Activated CD4-positive, alpha-beta T cell treated with anti-CD3 and anti-CD28 coated beads, Interleukin-2, amount 50 U/mL, for 48 hours (primary cell): ENCODE results near the gene MTFR1L.
A peak's percentile ranks its signal among the peaks of the same experiment; 100 is the strongest.

Experiments used
- DNase-seq, 2 experiments: peaks; one replicate each; pipeline ENCODE4 v3.0.0-alpha.2; 2020

The MTFR1L gene

DNA sequence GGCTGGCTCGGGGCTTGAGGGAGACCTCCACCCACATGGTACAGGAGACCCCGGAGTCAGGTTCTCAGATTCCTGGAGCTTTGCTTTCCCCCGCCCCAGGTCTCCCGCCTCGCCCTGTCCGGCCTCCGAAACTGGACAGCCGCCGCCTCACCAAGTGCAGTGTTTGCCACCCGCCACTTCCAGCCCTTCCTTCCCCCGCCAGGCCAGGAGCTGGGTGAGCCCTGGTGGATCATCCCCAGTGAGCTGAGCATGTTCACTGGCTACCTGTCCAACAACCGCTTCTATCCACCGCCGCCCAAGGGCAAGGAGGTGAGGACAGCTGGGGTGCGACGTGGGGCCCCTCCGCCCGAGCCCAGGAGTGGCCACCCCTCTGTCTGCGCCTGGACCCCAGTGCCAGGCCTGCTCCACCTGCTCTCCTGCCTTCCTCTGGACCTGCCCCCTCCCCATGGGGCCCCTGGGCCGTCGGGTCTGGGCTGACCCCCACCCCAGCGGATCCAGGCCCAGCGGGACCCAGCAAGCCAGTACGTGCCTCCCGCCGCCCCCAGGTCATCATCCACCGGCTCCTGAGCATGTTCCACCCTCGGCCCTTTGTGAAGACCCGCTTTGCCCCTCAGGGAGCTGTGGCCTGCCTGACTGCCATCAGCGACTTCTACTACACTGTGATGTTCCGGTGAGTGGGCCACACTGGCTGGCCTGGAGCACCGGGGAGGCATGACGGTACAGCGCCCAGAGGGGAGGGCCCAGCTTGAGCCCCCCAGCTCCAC, 11.1 kb upstream of the MTFR1L start:
- DNase-seq, result no peak

DNA sequence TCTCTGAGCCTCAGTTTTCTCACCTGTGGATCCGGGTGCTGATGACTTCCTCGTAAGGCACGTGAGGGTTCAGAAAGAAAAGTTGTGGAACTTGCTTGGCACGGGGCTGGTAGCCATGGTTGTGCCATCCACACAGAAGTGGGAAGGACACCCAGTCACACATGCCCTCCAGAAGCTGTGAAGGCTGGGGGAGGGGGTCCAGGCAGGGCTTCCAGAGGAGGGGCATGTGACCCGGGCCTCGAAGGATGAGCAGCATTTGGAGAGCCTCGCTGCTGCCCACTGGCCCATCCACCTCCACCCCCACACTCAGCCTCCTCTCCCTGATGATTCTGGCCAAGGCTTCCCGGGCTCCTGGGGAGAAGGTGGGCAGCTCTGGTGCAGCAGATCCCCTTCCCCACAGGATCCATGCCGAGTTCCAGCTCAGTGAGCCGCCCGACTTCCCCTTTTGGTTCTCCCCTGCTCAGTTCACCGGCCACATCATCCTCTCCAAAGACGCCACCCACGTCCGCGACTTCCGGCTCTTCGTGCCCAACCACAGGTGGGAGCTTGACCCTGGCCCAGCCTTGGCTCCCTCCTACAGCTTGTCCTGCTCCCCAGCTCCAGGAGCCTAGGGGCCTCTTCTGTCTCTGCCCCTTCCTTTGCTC, 10.3 kb upstream of the MTFR1L start:
- DNase-seq, result no peak

DNA sequence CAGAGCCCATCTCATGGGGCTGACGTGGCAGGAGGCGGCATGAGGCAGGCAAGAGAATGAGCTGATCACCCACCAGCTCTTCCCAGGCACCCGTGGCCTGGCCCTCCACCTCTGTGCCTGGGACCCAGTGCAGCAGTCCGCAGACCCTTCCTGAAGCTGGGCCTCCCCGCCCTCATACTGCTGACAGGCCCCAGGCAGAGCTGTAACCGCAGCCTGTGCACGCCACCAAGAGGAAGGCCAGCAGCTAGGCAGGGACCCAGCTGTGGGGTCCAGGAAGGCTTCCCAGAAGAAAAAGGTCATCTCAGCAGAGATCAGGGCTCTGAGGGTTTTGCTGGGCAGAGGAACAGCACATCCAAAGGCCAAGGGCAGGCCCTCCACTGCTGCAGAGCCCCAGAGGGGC, 9.8 kb upstream of the MTFR1L start:
- DNase-seq, result no peak

DNA sequence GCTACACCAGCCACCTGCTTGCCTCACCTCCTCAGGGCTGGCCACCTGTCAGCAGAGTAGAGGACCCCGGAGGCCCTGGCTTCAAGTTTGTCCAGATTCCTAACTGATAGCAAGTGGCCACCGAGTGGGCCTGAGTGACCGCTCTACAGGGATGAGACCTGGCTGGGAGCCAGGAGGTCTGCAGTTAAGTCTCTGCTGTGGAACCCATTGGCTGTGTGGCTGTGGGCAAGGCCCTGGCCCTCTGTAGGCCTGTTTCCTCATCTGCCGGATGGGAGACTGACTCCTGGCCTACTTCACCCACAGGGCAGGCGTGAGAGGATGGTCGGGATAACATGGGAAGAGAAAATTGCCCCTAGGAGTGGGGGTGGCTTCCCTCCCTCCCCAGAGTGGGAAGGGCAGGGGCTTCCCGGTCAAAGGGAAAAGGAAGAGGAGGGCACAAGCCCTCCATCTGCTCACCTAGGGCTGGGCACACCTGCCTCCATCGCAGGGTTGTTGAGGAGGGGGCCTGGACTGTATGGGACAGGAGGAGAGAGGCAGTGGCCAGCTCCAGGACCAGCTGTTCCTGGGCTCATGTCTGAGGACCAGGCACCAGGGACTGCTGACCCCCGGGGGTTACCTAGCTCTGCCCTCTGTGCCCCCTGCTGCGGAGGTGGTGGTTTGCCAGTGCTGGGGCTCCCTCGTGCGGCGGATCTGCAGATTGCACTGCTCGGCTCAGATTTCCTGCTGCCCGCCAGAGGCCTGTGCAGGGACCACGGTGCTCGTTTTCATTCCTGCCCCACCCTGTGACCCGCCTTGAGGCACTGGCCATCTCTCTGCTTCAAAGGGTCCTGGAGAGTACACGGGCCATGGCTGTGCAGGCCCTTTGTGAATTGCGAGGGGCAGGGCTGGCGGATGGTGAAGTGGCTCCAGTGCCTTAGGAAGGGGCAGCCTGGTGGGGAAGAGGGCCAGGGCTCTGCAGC, 9.1 kb upstream of the MTFR1L start:
- DNase-seq, result peak; percentile 86 to 88

GRCh38 chr1:25811384-25812082, 8.2 kb upstream of the MTFR1L start:
- no peak for DNase-seq

GRCh38 chr1:25813071-25813733, 6.6 kb upstream of the MTFR1L start:
- no peak for DNase-seq

GRCh38 chr1:25813734-25814471, 5.9 kb upstream of the MTFR1L start:
- DNase-seq, result no peak

GRCh38 chr1:25814549-25815087, 5.1 kb upstream of the MTFR1L start:
- no peak for DNase-seq

GRCh38 chr1:25815208-25816111, 4.3 kb upstream of the MTFR1L start:
- no peak for DNase-seq

DNA sequence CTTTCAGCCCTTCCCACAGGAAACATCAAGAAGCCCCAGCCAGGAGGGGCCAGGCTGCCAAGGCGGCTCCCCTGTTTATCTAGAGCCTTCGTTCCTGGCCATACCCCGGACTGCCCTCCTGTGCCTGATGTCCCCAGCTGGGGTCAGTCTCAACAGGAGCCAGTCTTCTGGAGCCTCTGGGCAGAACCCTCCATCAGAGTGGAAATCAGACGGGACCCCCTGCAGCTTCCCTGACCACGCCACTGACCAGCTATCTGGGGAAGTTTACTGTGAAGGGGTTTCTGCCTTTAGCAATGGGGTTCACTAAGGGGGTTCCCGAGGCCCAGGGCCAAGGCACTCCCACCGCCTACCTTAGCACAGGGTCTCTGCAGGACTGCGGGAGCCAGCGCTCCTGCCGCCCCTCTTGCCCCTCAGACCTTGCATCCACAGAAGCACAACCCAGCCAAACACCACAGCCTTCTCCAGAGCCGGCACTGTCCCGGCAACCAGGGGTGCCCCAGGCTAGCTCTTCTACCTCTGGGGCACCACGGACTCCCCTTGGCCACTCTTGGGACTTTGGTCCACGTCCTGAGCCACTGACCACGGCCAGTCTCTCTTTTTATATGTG, 3.5 kb upstream of the MTFR1L start:
- no peak for DNase-seq

DNA sequence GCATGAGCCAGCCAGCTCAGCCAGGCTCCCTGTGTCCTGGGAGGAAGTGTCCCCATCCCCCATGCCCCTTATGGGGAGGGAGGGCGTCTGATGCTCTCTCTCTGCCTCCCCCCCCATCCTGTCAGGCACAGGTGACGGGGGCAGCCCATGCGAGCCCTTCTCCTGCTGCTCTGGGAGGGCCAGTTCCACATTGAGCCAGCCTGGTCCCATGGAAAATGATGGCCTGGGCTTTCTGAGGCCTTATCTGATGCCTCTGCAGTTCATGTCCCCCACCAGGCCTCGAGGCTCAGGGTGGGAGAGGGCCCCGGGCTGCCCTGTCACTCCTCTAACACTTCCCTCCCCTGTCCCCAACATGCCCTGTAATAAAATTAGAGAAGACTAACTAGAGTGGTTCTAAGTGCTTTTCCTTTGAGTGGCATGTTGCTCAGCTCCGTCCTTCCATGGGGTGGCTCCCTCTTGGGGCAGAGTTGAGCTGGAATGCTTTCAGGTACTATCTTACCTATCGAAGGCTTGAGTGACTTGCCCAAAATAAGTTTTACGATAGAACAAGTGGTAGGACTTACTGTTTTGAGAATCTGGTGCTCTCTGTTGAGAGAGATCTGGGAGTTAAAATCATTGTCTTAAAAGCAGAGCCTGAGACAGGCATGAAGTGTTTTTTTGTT, 1.8 kb upstream of the MTFR1L start:
- no peak for DNase-seq

DNA sequence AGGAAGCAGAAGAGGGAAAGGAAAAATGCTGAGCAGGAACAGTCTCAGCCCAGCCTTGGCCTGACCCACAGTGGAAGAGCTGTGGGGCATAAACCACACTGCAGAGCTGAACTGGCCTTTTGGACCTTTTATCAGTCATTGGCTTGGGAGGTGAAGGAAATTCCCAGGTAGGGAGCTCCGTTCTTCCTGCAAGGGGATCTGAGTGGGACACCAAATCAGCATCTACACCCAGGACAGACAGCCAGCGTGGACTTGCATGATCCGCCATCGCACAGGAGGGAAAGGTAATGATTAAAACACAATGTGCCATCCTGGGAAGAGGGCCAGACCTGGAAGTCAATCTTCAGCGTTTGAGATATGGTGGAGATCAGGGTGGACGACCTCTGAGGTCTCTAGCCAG, 1.2 kb upstream of the MTFR1L start:
- DNase-seq, result no peak

DNA sequence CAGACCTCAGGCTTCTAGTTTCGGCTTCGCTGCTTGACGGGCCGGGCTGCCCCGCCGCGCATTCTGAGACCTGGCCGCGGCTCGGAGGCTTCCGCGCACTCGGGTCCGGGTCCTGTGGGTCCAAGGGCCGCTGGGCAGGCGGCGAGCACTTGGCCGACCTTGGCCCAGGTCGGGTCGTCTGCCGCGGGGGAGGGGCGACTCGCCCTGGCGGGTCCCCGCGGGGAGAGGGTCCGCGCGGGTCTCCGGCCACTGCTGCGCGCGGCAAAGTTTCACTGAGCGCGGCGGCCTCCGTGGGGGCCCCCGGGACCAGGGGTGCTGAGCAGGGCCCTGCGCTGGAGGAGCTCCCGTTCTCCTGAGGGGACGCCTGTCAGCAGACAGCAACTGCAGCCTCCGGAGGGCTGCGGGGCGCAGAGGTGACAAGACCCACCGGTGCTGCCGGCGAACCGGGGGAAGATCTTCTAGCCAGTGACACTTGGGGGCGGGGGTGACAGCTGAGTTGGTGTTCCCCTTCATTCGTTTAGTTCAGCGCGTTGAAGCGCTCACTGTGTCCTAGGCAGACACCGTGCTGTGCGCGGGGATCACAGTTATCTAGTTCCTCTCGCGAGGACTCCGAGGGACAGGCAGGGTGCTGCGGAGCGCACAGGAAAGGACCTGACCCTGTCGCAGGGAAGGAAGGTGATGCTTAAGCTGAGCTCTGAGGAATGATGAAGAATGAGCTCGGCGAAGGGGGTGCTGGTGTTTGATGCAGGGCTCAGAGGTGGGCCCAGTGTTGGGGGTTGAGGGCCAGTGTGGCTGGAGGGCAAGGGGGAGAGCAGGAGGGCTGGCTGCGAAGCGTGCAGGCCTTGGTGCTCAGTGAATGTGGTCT, 725 bp downstream of the MTFR1L start:
- peak; percentile 63 to 72 for DNase-seq

DNA sequence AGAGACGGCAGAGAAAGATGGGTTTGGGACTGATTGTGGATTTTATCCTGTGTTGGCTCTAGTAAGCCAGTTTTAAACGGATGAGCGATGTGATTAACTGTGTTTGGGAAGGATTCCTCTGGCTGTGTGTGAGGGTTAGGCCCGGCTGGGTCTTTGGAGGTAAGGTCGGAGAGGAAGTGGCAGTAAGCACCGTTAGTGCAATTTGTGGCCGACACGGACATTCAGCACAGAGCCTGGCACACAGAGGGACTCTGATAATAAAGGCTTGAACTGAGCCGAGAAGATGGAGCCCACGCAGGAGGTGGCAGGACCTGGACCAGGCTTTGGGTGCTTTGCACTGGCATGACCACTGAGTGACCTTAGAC, 1.3 kb downstream of the MTFR1L start:
- no peak for DNase-seq

- no peak for DNase-seq
These were observed 1.9 kb downstream of the MTFR1L start for GRCh38 chr1:25821630-25822091.

GRCh38 chr1:25825605-25826004, 5.9 kb downstream of the MTFR1L start:
- no peak for DNase-seq

DNA sequence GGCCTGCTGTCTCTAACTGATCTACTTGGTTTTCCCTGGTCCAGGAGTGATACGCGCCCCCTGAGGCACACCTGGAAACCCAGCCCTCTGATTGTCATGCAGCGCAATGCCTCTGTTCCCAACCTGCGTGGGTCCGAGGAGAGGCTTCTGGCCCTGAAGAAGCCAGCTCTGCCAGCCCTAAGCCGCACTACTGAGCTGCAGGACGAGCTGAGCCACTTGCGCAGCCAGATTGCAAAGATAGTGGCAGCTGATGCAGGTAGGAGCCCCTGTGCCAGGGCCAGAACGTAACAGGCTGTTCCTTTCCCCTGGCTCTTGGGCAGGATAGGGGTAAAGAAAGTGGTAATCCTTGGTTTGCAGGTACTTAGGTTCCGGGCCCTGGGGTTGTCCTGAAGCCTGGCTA, 6.8 kb downstream of the MTFR1L start:
- DNase-seq, result no peak

DNA sequence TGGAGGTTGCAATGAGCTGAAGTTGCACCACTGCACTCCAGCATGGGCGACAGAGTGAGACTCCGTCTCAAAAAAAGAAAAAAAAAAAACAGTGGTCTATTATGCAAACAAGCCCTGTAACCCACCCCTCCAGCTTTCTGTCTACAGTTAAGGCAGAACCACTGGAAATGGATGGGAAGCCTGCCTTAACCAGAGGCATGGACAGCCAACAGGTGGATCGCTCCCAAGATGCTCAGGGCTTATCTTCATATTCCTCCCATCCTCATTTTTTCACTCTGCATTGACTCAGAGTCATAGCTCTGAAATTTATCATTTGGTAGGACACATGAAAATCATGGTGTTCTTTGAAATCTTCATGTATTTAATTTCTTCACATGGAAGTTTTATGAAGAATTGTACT, 8.7 kb downstream of the MTFR1L start:
- DNase-seq, result no peak
